Colonic mucosa (tissue), 4 donors: ENCODE results near the gene C5orf63. TPM values are rescaled to one million over a fixed set of nuclear protein-coding genes. Genes with fewer than 3 reads are reported as not detected.

Experiments
- DNase-seq: peaks from one replicate; pipeline ENCODE4 v3.0.0-alpha.2; 2020
- H3K27ac ChIP-seq: fragments of 200-600 bp; one replicate; pipeline ENCODE4 v1.8.0; 2021
- H3K27me3 ChIP-seq: fragments of 200-600 bp; one replicate; pipeline ENCODE4 v1.8.0; 2021
- H3K36me3 ChIP-seq: fragments of 200-600 bp; one replicate; pipeline ENCODE4 v1.8.0; 2021
- H3K4me1 ChIP-seq: fragments of 200-600 bp; one replicate; pipeline ENCODE4 v1.8.0; 2021; ENCODE audit warnings: mild to moderate bottlenecking
- H3K4me3 ChIP-seq: fragments of 200-600 bp; one replicate; pipeline ENCODE4 v1.8.0; 2021
- H3K9ac ChIP-seq, 2 donors: one replicate each; pipeline ENCODE4 v1.7.0; 2013; ENCODE audit warnings: control low read depth in 2 of 2, low read depth in 2 of 2, low read length in 2 of 2
- H3K9me3 ChIP-seq: fragments of 200-600 bp; one replicate; pipeline ENCODE4 v1.8.0; 2021
- CTCF ChIP-seq: fragments of 200-600 bp; IDR thresholded peaks from one replicate; pipeline ENCODE4 v1.8.0; 2022; ENCODE audit warnings: antibody characterized with exemption, mild to moderate bottlenecking
- intact Hi-C: fragments of 100-400 bp; cut with DNase I; formaldehyde crosslinking; loops from one replicate; pipeline ENCODE4 v1.14.1; 2022
- total RNA-seq, 2 donors: library from RNA; stranded (reverse); fragmentation: NEBNext Ultra II Directional in 1 of 2; extraction: Animal tissue kit (Norgen Biotek cat#: 25700) in 1 of 2; gene quantifications; one replicate each; pipeline ENCODE4 v1.2.1, GENCODE V29; 2021
- donor health status: healthy.
- donor health status: DM: no; HTN: no; CAD: no.
- donor health status: DM: no; HTN: no; CAD: no.

C5orf63 gene
- total RNA-seq, 2 donors from 2014 or later, result 10.3 to 12.2 TPM

- Histone ChIP-seq H3K4me3 (no peak overlapping the region), H3K9me3 (no peaks in the 10 kb centered on the region), H3K9ac (no peak overlapping the region), H3K27ac (no peak overlapping the region), H3K4me1 (no peaks in the 10 kb centered on the region), H3K27me3 (no peaks in the 10 kb centered on the region), H3K36me3 (no peaks in the 10 kb centered on the region)
- no peak for DNase-seq
- intact Hi-C loops, result no loop called here
- TF ChIP-seq CTCF, result no peak
Observed at GRCh38 chr5:127063257-127063913, 9.9 kb downstream of the C5orf63 start.

GRCh38 chr5:127061956-127062355 lies 11.3 kb downstream of the C5orf63 start:
- DNase-seq, result no peak
- Histone ChIP-seq H3K4me3 (no peak overlapping the region), H3K9ac (no peak overlapping the region), H3K4me1 (no peaks in the 10 kb centered on the region), H3K27me3 (no peaks in the 10 kb centered on the region), H3K9me3 (no peaks in the 10 kb centered on the region), H3K36me3 (no peaks in the 10 kb centered on the region), H3K27ac (no peak overlapping the region)
- intact Hi-C loops, result no loop called here
- no peak for TF ChIP-seq CTCF

GRCh38 chr5:127061537-127061936 lies 11.8 kb downstream of the C5orf63 start:
- DNase-seq, result no peak
- H3K9ac ChIP-seq, result no peak overlapping the region
- intact Hi-C loops, result no loop called here
- H3K9me3 ChIP-seq, result no peaks in the 10 kb centered on the region
- no peak overlapping the region for H3K27ac ChIP-seq
- H3K36me3 ChIP-seq, result no peaks in the 10 kb centered on the region
- no peaks in the 10 kb centered on the region for H3K27me3 ChIP-seq
- no peak overlapping the region for H3K4me3 ChIP-seq
- no peaks in the 10 kb centered on the region for H3K4me1 ChIP-seq
- no peak for TF ChIP-seq CTCF

- Histone ChIP-seq H3K36me3 (no peaks in the 10 kb centered on the region), H3K27me3 (no peaks in the 10 kb centered on the region), H3K4me3 (no peak overlapping the region), H3K4me1 (no peaks in the 10 kb centered on the region), H3K27ac (no peak overlapping the region), H3K9ac (no peak overlapping the region), H3K9me3 (no peaks in the 10 kb centered on the region)
- no peak for TF ChIP-seq CTCF
- DNase-seq, result no peak
- intact Hi-C loops, result no loop called here
Observed at GRCh38 chr5:127060470-127060985, 12.8 kb downstream of the C5orf63 start.

- intact Hi-C loops, result no loop called here
- Histone ChIP-seq H3K27ac (no peak overlapping the region), H3K36me3 (no peaks in the 10 kb centered on the region), H3K27me3 (no peaks in the 10 kb centered on the region), H3K9me3 (no peaks in the 10 kb centered on the region), H3K9ac (no peak overlapping the region), H3K4me1 (no peaks in the 10 kb centered on the region), H3K4me3 (no peak overlapping the region)
- DNase-seq, result no peak
- TF ChIP-seq CTCF, result no peak
Observed at GRCh38 chr5:127056896-127057295, 16.4 kb downstream of the C5orf63 start.
